Stromal cell of bone marrow (primary cell): ENCODE results near the gene ARL14.
"Not testable (repeated sequence)": the region's sequence is repeated elsewhere in the genome, so short reads cannot be mapped to it uniquely, and the experiment has no call there.

Experiments
- DNase-seq: peaks from one replicate; pipeline ENCODE4 v3.0.0-alpha.2; 2012; ENCODE audit warnings: low read depth

The ARL14 gene

GRCh38 chr3:160677459-160677881 is 510 bp downstream of the ARL14 start:
- DNase-seq: no peak

GRCh38 chr3:160678292-160678842 is 1.4 kb downstream of the ARL14 start:
- DNase-seq: no peak

GRCh38 chr3:160684368-160684740 is 7.4 kb downstream of the ARL14 start:
- DNase-seq: no peak

GRCh38 chr3:160685144-160685766 is 8.3 kb downstream of the ARL14 start:
- DNase-seq: no peak

- no peak for DNase-seq
Observed at GRCh38 chr3:160686955-160687535, 10.1 kb downstream of the ARL14 start.

GRCh38 chr3:160691151-160691550 is 14.2 kb downstream of the ARL14 start:
- DNase-seq: no peak

GRCh38 chr3:160691962-160692361 is 15.0 kb downstream of the ARL14 start:
- no peak for DNase-seq

GRCh38 chr3:160693191-160693590 is 16.2 kb downstream of the ARL14 start:
- DNase-seq: no peak

- DNase-seq: no peak
Observed at GRCh38 chr3:160694345-160694744, 17.4 kb downstream of the ARL14 start.

- no peak for DNase-seq
Observed at GRCh38 chr3:160695003-160695402, 18.0 kb downstream of the ARL14 start.

- no peak for DNase-seq
Observed at GRCh38 chr3:160695915-160696327, 19.0 kb downstream of the ARL14 start.

- peak; percentile 37 for DNase-seq
Observed at GRCh38 chr3:160697637-160698380, 20.8 kb downstream of the ARL14 start.

- DNase-seq: no peak
Observed at GRCh38 chr3:160698599-160699195, 21.7 kb downstream of the ARL14 start.

- no peak for DNase-seq
Observed at GRCh38 chr3:160701490-160701889, 24.5 kb downstream of the ARL14 start.

GRCh38 chr3:160702290-160702689 is 25.3 kb downstream of the ARL14 start:
- DNase-seq: no peak

GRCh38 chr3:160703974-160704373 is 27.0 kb downstream of the ARL14 start:
- no peak for DNase-seq

- peak; percentile 38 for DNase-seq
Observed at GRCh38 chr3:160707187-160707794, 30.3 kb downstream of the ARL14 start.

- no peak for DNase-seq
Observed at GRCh38 chr3:160709477-160710182, 32.7 kb downstream of the ARL14 start.

GRCh38 chr3:160713144-160713543 is 36.2 kb downstream of the ARL14 start:
- DNase-seq: not testable (repeated sequence)

- no peak for DNase-seq
Observed at GRCh38 chr3:160719710-160720109, 42.8 kb downstream of the ARL14 start.

- DNase-seq: no peak
Observed at GRCh38 chr3:160720123-160720746, 43.3 kb downstream of the ARL14 start.
